Endodermal cell (in vitro differentiated cells): Measurements from ENCODE around the gene TCL1A. TPM values are rescaled to one million over a fixed set of nuclear protein-coding genes. Genes with fewer than 3 reads are reported as not detected.

Source experiments
- DNase-seq: peaks from one replicate; pipeline ENCODE4 v3.0.0-alpha.2; 2017
- H3K27ac ChIP-seq: 2 replicates; pipeline ENCODE4 v1.5.1; 2013; ENCODE audit warnings: mild to moderate bottlenecking, low read depth, low read length, moderate library complexity
- H3K27me3 ChIP-seq: 2 replicates; pipeline ENCODE4 v1.6.1; 2013; ENCODE audit warnings: mild to moderate bottlenecking, low read length, moderate library complexity; ENCODE audit not compliant: insufficient read depth, control insufficient read depth, poor library complexity, severe bottlenecking
- H3K36me3 ChIP-seq: 2 replicates; pipeline ENCODE4 v1.7.0; 2013; ENCODE audit warnings: mild to moderate bottlenecking, low read length, moderate library complexity; ENCODE audit not compliant: control insufficient read depth, insufficient read depth
- H3K4me1 ChIP-seq: one replicate; pipeline ENCODE4 v1.7.0; 2013; ENCODE audit warnings: low read length; ENCODE audit not compliant: control insufficient read depth, insufficient read depth
- H3K4me3 ChIP-seq: 2 replicates; pipeline ENCODE4 v1.5.1; 2013; ENCODE audit warnings: mild to moderate bottlenecking, low read length, moderate library complexity
- H3K9ac ChIP-seq: 2 replicates; pipeline ENCODE4 v1.6.1; 2013; ENCODE audit warnings: mild to moderate bottlenecking, low read length, moderate library complexity; ENCODE audit not compliant: poor library complexity, severe bottlenecking; ENCODE audit errors: extremely low read depth
- H3K9me3 ChIP-seq: 2 replicates; pipeline ENCODE4 v1.6.1; 2013; ENCODE audit warnings: mild to moderate bottlenecking, low read length, moderate library complexity; ENCODE audit not compliant: control insufficient read depth
- H3K27ac Mint-ChIP-seq: 2 replicates; pipeline ENCODE4 v1.8.0; 2020; ENCODE audit warnings: mixed read lengths
- H3K27me3 Mint-ChIP-seq: 2 replicates; pipeline ENCODE4 v1.8.0; 2021; ENCODE audit warnings: mild to moderate bottlenecking, mixed read lengths; ENCODE audit not compliant: insufficient read depth
- H3K36me3 Mint-ChIP-seq: 2 replicates; pipeline ENCODE4 v1.8.0; 2020; ENCODE audit warnings: low read depth, mixed read lengths
- H3K4me1 Mint-ChIP-seq: 2 replicates; pipeline ENCODE4 v1.8.0; 2020; ENCODE audit warnings: mixed read lengths
- H3K4me3 Mint-ChIP-seq: 2 replicates; pipeline ENCODE4 v1.8.0; 2020; ENCODE audit warnings: mild to moderate bottlenecking, moderate library complexity, mixed read lengths
- H3K9me3 Mint-ChIP-seq: 2 replicates; pipeline ENCODE4 v1.8.0; 2020; ENCODE audit warnings: mild to moderate bottlenecking, mixed read lengths
- WGBS, 2 experiments: methylation state at CpG; one replicate each; pipeline versions ENCODE4 v1.1.5 to v1.1.7; 2013; ENCODE audit warnings: missing lambda C conversion rate in 2 of 2, mixed read lengths in 1 of 2; ENCODE audit not compliant: insufficient coverage in 1 of 2, insufficient read length in 1 of 2; 5-methylcytosine and 5-hydroxymethylcytosine counted together
- total RNA-seq, 2 donors: library from RNA; stranded (reverse); fragmentation: NEBNext Ultra II Directional in 1 of 2; extraction: Animal tissue kit (Norgen Biotek cat#: 25700) in 1 of 2; gene quantifications; 2 replicates in 1 of 2; 3 replicates in 1 of 2; pipeline ENCODE4 v1.2.1, GENCODE V29; 2021
- TF ChIP-seq, protein P1 (sequence below): fragments of 200-600 bp; sonication (generic); conservative IDR thresholded peaks from 2 replicates; pipeline ENCODE4 v1.5.0; 2021; ENCODE audit warnings: antibody characterized with exemption, mild to moderate bottlenecking

Gene TCL1A
- total RNA-seq, 2 donors from 2014 or later = 0.53 to 1.8 TPM

DNA sequence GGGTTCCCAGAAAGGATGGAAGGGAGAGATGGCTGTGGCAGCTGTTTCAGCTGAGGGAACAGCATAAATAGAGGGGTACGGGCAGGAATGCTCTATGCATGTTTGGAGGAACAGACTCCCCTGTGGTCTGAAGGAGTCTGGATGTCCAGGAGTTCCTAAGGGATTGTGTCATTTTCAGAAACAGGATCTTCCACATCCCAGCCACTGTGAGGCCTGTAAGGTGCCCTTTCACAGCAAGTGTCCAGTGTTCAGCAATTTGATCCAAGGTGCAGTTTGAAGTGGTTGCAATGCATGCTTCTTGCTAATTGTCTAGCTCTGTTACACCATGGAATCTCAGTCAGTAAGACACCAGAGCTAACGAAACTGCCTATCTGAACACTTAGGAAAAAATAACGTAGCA, 46.7 kb upstream of the TCL1A start:
- Histone ChIP-seq H3K9ac (no peak overlapping the region), H3K27me3 (peaks cover 15% of the 10 kb centered on the region), H3K4me3 (no peak overlapping the region), H3K9me3 (peaks cover 6% of the 10 kb centered on the region), H3K27ac (no peak overlapping the region), H3K36me3 (no peaks in the 10 kb centered on the region), H3K4me1 (no peaks in the 10 kb centered on the region)
- WGBS, 2 experiments = 92 to 100% methylated on average over 1 to 3 of the region's 3 CpGs
- Mint-ChIP-seq H3K27me3 (peaks cover 17% of the 10 kb centered on the region), H3K27ac (no peak overlapping the region), H3K9me3 (no peaks in the 10 kb centered on the region), H3K4me3 (no peak overlapping the region), H3K4me1 (peaks cover 9% of the 10 kb centered on the region), H3K36me3 (no peaks in the 10 kb centered on the region)
- TF ChIP-seq, protein P1, sequence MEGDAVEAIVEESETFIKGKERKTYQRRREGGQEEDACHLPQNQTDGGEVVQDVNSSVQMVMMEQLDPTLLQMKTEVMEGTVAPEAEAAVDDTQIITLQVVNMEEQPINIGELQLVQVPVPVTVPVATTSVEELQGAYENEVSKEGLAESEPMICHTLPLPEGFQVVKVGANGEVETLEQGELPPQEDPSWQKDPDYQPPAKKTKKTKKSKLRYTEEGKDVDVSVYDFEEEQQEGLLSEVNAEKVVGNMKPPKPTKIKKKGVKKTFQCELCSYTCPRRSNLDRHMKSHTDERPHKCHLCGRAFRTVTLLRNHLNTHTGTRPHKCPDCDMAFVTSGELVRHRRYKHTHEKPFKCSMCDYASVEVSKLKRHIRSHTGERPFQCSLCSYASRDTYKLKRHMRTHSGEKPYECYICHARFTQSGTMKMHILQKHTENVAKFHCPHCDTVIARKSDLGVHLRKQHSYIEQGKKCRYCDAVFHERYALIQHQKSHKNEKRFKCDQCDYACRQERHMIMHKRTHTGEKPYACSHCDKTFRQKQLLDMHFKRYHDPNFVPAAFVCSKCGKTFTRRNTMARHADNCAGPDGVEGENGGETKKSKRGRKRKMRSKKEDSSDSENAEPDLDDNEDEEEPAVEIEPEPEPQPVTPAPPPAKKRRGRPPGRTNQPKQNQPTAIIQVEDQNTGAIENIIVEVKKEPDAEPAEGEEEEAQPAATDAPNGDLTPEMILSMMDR = no peak
- no peak for DNase-seq

DNA sequence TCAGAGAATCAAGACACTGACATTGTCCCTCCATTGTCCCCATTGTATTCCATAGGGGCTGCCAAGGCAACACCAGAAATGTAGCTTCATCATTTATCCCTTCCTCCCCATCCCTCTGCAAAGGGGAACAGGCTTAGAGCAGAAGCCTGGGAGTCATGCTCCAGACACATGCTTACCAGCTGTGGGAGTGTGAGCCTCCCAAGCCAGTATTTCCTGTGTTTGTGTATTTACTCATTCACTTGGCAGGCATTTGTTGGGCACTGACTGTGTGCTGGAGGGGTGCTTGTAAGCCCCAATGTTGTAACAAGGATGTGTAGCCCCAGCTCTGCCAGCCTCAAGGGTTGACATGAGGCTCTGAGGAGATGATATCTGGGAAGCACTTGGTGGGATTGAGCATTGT, 46.0 kb upstream of the TCL1A start:
- Mint-ChIP-seq H3K27ac (no peak overlapping the region), H3K4me3 (no peak overlapping the region), H3K4me1 (peaks cover 9% of the 10 kb centered on the region), H3K36me3 (no peaks in the 10 kb centered on the region), H3K27me3 (peaks cover 17% of the 10 kb centered on the region), H3K9me3 (no peaks in the 10 kb centered on the region)
- TF ChIP-seq, protein P1 = no peak
- peaks cover 15% of the 10 kb centered on the region for H3K27me3 ChIP-seq
- no peaks in the 10 kb centered on the region for H3K36me3 ChIP-seq
- no peak overlapping the region for H3K4me3 ChIP-seq
- no peaks in the 10 kb centered on the region for H3K4me1 ChIP-seq
- DNase-seq = no peak
- no peak overlapping the region for H3K27ac ChIP-seq
- peaks cover 6% of the 10 kb centered on the region for H3K9me3 ChIP-seq
- no peak overlapping the region for H3K9ac ChIP-seq

DNA sequence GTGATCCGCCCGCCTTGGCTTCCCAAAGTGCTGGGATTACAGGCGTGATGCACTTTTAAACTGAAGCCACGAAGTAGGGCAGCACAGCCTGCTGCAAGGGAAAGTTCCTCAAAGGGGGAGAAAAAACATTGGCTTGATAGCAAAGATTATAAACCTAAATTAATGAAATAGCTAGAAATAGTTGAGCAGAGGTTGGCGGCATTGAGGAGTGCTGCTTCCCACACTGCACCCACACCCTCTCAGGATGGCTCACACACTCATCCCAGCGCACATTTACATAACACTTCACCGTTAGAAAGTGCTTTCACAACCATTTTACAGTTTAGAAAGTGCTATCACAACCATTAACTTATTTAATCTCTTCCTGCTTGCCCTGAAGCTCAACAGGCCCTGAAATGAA, 44.4 kb upstream of the TCL1A start:
- no peak overlapping the region for H3K4me3 Mint-ChIP-seq
- DNase-seq = peak; percentile 49
- WGBS, 2 experiments = 73 to 78% methylated on average over 7 of the region's 7 CpGs
- Histone ChIP-seq H3K4me1 (no peaks in the 10 kb centered on the region), H3K27ac (no peak overlapping the region), H3K27me3 (peaks cover 15% of the 10 kb centered on the region), H3K4me3 (no peak overlapping the region), H3K36me3 (no peaks in the 10 kb centered on the region), H3K9ac (no peak overlapping the region), H3K9me3 (peaks cover under 1% of the 10 kb centered on the region)
- TF ChIP-seq, protein P1 = no peak
- H3K4me1 Mint-ChIP-seq = peaks cover 15% of the 10 kb centered on the region
- H3K36me3 Mint-ChIP-seq = no peaks in the 10 kb centered on the region
- no peak overlapping the region for H3K27ac Mint-ChIP-seq
- no peaks in the 10 kb centered on the region for H3K9me3 Mint-ChIP-seq
- H3K27me3 Mint-ChIP-seq = peaks cover 17% of the 10 kb centered on the region
